OCI-LY7 (cell line): ENCODE data around the gene COBL.

Experiments
- EZH2phosphoT487 ChIP-seq: fragments of 200-600 bp; sonication (generic); IDR thresholded peaks from 2 replicates; pipeline ENCODE4 v1.6.1; 2018; ENCODE audit warnings: low read depth, borderline replicate concordance, mild to moderate bottlenecking, mixed run types, antibody characterized with exemption, low read length, moderate library complexity, mixed read lengths
- TF ChIP-seq, protein P1 (sequence below): fragments of 200-600 bp; sonication (generic); conservative IDR thresholded peaks from 2 replicates; pipeline ENCODE4 v1.5.1; 2014; ENCODE audit warnings: mild to moderate bottlenecking, antibody characterized with exemption, low read length, moderate library complexity, mixed read lengths

GRCh38 chr7:51239691-51240090 is 76.9 kb downstream of the COBL start:
- TF ChIP-seq, protein P1, sequence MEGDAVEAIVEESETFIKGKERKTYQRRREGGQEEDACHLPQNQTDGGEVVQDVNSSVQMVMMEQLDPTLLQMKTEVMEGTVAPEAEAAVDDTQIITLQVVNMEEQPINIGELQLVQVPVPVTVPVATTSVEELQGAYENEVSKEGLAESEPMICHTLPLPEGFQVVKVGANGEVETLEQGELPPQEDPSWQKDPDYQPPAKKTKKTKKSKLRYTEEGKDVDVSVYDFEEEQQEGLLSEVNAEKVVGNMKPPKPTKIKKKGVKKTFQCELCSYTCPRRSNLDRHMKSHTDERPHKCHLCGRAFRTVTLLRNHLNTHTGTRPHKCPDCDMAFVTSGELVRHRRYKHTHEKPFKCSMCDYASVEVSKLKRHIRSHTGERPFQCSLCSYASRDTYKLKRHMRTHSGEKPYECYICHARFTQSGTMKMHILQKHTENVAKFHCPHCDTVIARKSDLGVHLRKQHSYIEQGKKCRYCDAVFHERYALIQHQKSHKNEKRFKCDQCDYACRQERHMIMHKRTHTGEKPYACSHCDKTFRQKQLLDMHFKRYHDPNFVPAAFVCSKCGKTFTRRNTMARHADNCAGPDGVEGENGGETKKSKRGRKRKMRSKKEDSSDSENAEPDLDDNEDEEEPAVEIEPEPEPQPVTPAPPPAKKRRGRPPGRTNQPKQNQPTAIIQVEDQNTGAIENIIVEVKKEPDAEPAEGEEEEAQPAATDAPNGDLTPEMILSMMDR = no peak
- no peak for TF ChIP-seq EZH2phosphoT487
